ENCODE data around the gene CTPS2.

Gene CTPS2

GRCh38 chrX:16665089-16665488, 47.4 kb downstream of the CTPS2 start:
- H3K9ac ChIP-seq (ENCODE audit: low read length), result no peak overlapping the region
- no peak overlapping the region for H2AK5ac ChIP-seq (ENCODE audit: low read length, severe bottlenecking)
- peaks cover 5% of the 10 kb centered on the region for H3K4me1 ChIP-seq (ENCODE audit: control insufficient read depth, insufficient read depth, low read depth, low read length)
- no peak overlapping the region for H3K4me2 ChIP-seq (ENCODE audit: low read length, poor library complexity, severe bottlenecking)
- H3K36me3 ChIP-seq (ENCODE audit: control insufficient read depth in 1 of 2, insufficient read depth in 2 of 2, low read depth in 1 of 2, low read length in 2 of 2), result peaks cover 0 to 4% of the 10 kb centered on the region in 2 experiments
- no peak overlapping the region for H3K18ac ChIP-seq (ENCODE audit: low read depth in 1 of 2, low read length in 2 of 2)
- H3K4ac ChIP-seq (ENCODE audit: low read depth in 1 of 2, low read length in 2 of 2), result no peak overlapping the region
- H2BK15ac ChIP-seq (ENCODE audit: low read depth, poor library complexity, severe bottlenecking), result no peak overlapping the region
- H3K79me1 ChIP-seq (replicated peaks; ENCODE audit: low read length, poor library complexity, severe bottlenecking), result peaks cover 2% of the 10 kb centered on the region
- no peak overlapping the region for H3K27ac ChIP-seq (ENCODE audit: low read length, poor library complexity, severe bottlenecking)
- peaks cover 0 to 7% of the 10 kb centered on the region in 2 experiments for H3K27me3 ChIP-seq (ENCODE audit: control insufficient read depth in 1 of 2, insufficient read depth in 1 of 2, low read length in 2 of 2)
- no peak overlapping the region for H3K23ac ChIP-seq (ENCODE audit: low read length in 2 of 2)
- peak; percentile 60 for DNase-seq
- H4K91ac ChIP-seq (ENCODE audit: low read length), result no peak overlapping the region
- H2BK5ac ChIP-seq (ENCODE audit: low read depth, low read length, poor library complexity, severe bottlenecking), result no peak overlapping the region
- no peak overlapping the region for H2BK12ac ChIP-seq (ENCODE audit: low read length in 2 of 2)
- no peak overlapping the region for H3K14ac ChIP-seq (ENCODE audit: low read length in 2 of 2)
- no peaks in the 10 kb centered on the region for H3K9me3 ChIP-seq (ENCODE audit: control insufficient read depth, low read length)
- H2BK120ac ChIP-seq (ENCODE audit: low read depth, low read length), result no peak overlapping the region
- no CpG with 5 or more reads among the region's 2 CpGs for WGBS
- no peak overlapping the region for H4K8ac ChIP-seq (ENCODE audit: low read length)
- H2AFZ ChIP-seq (ENCODE audit: low read depth, low read length), result no peak overlapping the region
- H3K4me3 ChIP-seq (ENCODE audit: insufficient read depth in 1 of 2, low read depth in 1 of 2, low read length in 2 of 2), result no peak overlapping the region

GRCh38 chrX:16664626-16665025, 47.8 kb downstream of the CTPS2 start:
- 100% methylated on average over 1 of the region's 2 CpGs for whole genome bisulfite sequencing

GRCh38 chrX:16664074-16664473, 48.4 kb downstream of the CTPS2 start:
- no peak overlapping the region for H4K8ac ChIP-seq (ENCODE audit: low read length)
- no peak overlapping the region for H3K23ac ChIP-seq (ENCODE audit: low read length in 2 of 2)
- 81% methylated on average over 5 of the region's 5 CpGs for WGBS
- peaks cover 0 to 3% of the 10 kb centered on the region in 2 experiments for H3K36me3 ChIP-seq (ENCODE audit: control insufficient read depth in 1 of 2, insufficient read depth in 2 of 2, low read depth in 1 of 2, low read length in 2 of 2)
- no peak overlapping the region for H3K4ac ChIP-seq (ENCODE audit: low read depth in 1 of 2, low read length in 2 of 2)
- no peak overlapping the region for H3K4me2 ChIP-seq (ENCODE audit: low read length, poor library complexity, severe bottlenecking)
- peak; percentile 25 for DNase-seq
- no peak overlapping the region for H2AK5ac ChIP-seq (ENCODE audit: low read length, severe bottlenecking)
- no peak overlapping the region for H4K91ac ChIP-seq (ENCODE audit: low read length)
- H3K4me3 ChIP-seq (ENCODE audit: insufficient read depth in 1 of 2, low read depth in 1 of 2, low read length in 2 of 2), result no peak overlapping the region
- H3K27me3 ChIP-seq (ENCODE audit: control insufficient read depth in 1 of 2, insufficient read depth in 1 of 2, low read length in 2 of 2), result peaks cover 0 to 12% of the 10 kb centered on the region in 2 experiments
- no peak overlapping the region for H2AFZ ChIP-seq (ENCODE audit: low read depth, low read length)
- no peak overlapping the region for H2BK15ac ChIP-seq (ENCODE audit: low read depth, poor library complexity, severe bottlenecking)
- H3K79me1 ChIP-seq (replicated peaks; ENCODE audit: low read length, poor library complexity, severe bottlenecking), result peaks cover 2% of the 10 kb centered on the region
- H3K18ac ChIP-seq (ENCODE audit: low read depth in 1 of 2, low read length in 2 of 2), result no peak overlapping the region
- H3K9ac ChIP-seq (ENCODE audit: low read length), result no peak overlapping the region
- no peak overlapping the region for H2BK120ac ChIP-seq (ENCODE audit: low read depth, low read length)
- H2BK5ac ChIP-seq (ENCODE audit: low read depth, low read length, poor library complexity, severe bottlenecking), result peak overlapping the region; percentile 19
- no peaks in the 10 kb centered on the region for H3K9me3 ChIP-seq (ENCODE audit: control insufficient read depth, low read length)
- peaks cover 5% of the 10 kb centered on the region for H3K4me1 ChIP-seq (ENCODE audit: control insufficient read depth, insufficient read depth, low read depth, low read length)
- H3K14ac ChIP-seq (ENCODE audit: low read length in 2 of 2), result no peak overlapping the region
- no peak overlapping the region for H2BK12ac ChIP-seq (ENCODE audit: low read length in 2 of 2)
- no peak overlapping the region for H3K27ac ChIP-seq (ENCODE audit: low read length, poor library complexity, severe bottlenecking)

More at GRCh38 chrX:16664626-16665025, 47.8 kb downstream of the CTPS2 start:
- Histone ChIP-seq H2AFZ (ENCODE audit: low read depth, low read length) (no peak overlapping the region), H3K27ac (ENCODE audit: low read length, poor library complexity, severe bottlenecking) (no peak overlapping the region), H2BK12ac (ENCODE audit: low read length in 2 of 2) (no peak overlapping the region), H3K18ac (ENCODE audit: low read depth in 1 of 2, low read length in 2 of 2) (no peak overlapping the region), H3K14ac (ENCODE audit: low read length in 2 of 2) (no peak overlapping the region), H4K91ac (ENCODE audit: low read length) (no peak overlapping the region), H3K4me2 (ENCODE audit: low read length, poor library complexity, severe bottlenecking) (no peak overlapping the region), H3K23ac (ENCODE audit: low read length in 2 of 2) (no peak overlapping the region), H3K9ac (ENCODE audit: low read length) (no peak overlapping the region), H2BK15ac (ENCODE audit: low read depth, poor library complexity, severe bottlenecking) (no peak overlapping the region), H3K4me3 (ENCODE audit: insufficient read depth in 1 of 2, low read depth in 1 of 2, low read length in 2 of 2) (no peak overlapping the region), H4K8ac (ENCODE audit: low read length) (no peak overlapping the region), H2AK5ac (ENCODE audit: low read length, severe bottlenecking) (no peak overlapping the region), H3K4ac (ENCODE audit: low read depth in 1 of 2, low read length in 2 of 2) (no peak overlapping the region), H3K9me3 (ENCODE audit: control insufficient read depth, low read length) (no peaks in the 10 kb centered on the region), H3K79me1 (replicated peaks; ENCODE audit: low read length, poor library complexity, severe bottlenecking) (peaks cover 2% of the 10 kb centered on the region), H2BK5ac (ENCODE audit: low read depth, low read length, poor library complexity, severe bottlenecking) (no peak overlapping the region), H2BK120ac (ENCODE audit: low read depth, low read length) (no peak overlapping the region), H3K36me3 (ENCODE audit: control insufficient read depth in 1 of 2, insufficient read depth in 2 of 2, low read depth in 1 of 2, low read length in 2 of 2) (peaks cover 0 to 4% of the 10 kb centered on the region in 2 experiments), H3K27me3 (ENCODE audit: control insufficient read depth in 1 of 2, insufficient read depth in 1 of 2, low read length in 2 of 2) (peaks cover 0 to 9% of the 10 kb centered on the region in 2 experiments), H3K4me1 (ENCODE audit: control insufficient read depth, insufficient read depth, low read depth, low read length) (peaks cover 5% of the 10 kb centered on the region)
- no peak for DNase-seq

- H3K9ac ChIP-seq (ENCODE audit: low read length), result no peak overlapping the region
Measured at GRCh38 chrX:16662402-16662801, 50.1 kb downstream of the CTPS2 start.

More at GRCh38 chrX:16662402-16662801, 50.1 kb downstream of the CTPS2 start:
- Histone ChIP-seq H2BK120ac (ENCODE audit: low read depth, low read length) (no peak overlapping the region), H3K27me3 (ENCODE audit: control insufficient read depth in 1 of 2, insufficient read depth in 1 of 2, low read length in 2 of 2) (peaks cover 0 to 15% of the 10 kb centered on the region in 2 experiments), H4K8ac (ENCODE audit: low read length) (no peak overlapping the region), H4K91ac (ENCODE audit: low read length) (no peak overlapping the region), H3K4me2 (ENCODE audit: low read length, poor library complexity, severe bottlenecking) (no peak overlapping the region), H2BK15ac (ENCODE audit: low read depth, poor library complexity, severe bottlenecking) (no peak overlapping the region), H3K9me3 (ENCODE audit: control insufficient read depth, low read length) (no peaks in the 10 kb centered on the region), H3K23ac (ENCODE audit: low read length in 2 of 2) (no peak overlapping the region), H2AFZ (ENCODE audit: low read depth, low read length) (no peak overlapping the region), H3K27ac (ENCODE audit: low read length, poor library complexity, severe bottlenecking) (no peak overlapping the region), H3K4me1 (ENCODE audit: control insufficient read depth, insufficient read depth, low read depth, low read length) (peaks cover 6% of the 10 kb centered on the region), H3K4ac (ENCODE audit: low read depth in 1 of 2, low read length in 2 of 2) (no peak overlapping the region), H2BK5ac (ENCODE audit: low read depth, low read length, poor library complexity, severe bottlenecking) (no peak overlapping the region), H2BK12ac (ENCODE audit: low read length in 2 of 2) (no peak overlapping the region), H3K36me3 (ENCODE audit: control insufficient read depth in 1 of 2, insufficient read depth in 2 of 2, low read depth in 1 of 2, low read length in 2 of 2) (no peaks in the 10 kb centered on the region), H3K18ac (ENCODE audit: low read depth in 1 of 2, low read length in 2 of 2) (no peak overlapping the region), H3K14ac (ENCODE audit: low read length in 2 of 2) (no peak overlapping the region), H3K79me1 (replicated peaks; ENCODE audit: low read length, poor library complexity, severe bottlenecking) (peaks cover 2% of the 10 kb centered on the region), H2AK5ac (ENCODE audit: low read length, severe bottlenecking) (no peak overlapping the region), H3K4me3 (ENCODE audit: insufficient read depth in 1 of 2, low read depth in 1 of 2, low read length in 2 of 2) (no peak overlapping the region)
- no peak for DNase-seq
- 100% methylated on average over 2 of the region's 2 CpGs for WGBS
